ENCODE results near the gene RBM26.

DNA sequence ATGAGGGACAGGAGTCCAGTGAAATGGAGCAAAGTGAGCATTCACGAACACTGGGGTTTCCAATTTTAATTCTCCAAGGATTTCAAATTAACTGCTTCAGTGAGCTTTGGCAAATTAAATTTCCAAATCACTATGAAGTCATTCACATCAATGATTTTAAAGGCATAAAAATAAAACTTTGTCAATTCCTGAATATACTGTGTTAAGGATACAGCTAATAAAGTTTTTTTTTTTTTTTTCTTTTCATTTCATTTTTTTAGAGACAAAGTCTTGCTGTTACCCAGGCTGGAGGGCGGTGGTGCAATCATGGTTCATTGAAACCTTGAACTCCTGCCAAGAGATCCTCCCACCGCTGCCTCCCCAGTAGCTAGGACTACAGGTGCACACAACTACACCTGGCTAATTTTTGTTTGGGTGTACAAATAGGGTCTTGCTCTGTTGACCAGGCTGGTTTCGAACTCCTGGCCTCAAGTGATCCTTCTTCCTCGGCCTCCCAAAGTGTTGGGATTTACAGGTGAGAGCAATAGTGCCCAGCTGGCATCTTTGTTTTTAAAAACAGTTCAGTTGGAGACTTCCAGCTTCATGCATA lies 21.9 kb downstream of the RBM26 start:
- TF ChIP-seq, protein P1, sequence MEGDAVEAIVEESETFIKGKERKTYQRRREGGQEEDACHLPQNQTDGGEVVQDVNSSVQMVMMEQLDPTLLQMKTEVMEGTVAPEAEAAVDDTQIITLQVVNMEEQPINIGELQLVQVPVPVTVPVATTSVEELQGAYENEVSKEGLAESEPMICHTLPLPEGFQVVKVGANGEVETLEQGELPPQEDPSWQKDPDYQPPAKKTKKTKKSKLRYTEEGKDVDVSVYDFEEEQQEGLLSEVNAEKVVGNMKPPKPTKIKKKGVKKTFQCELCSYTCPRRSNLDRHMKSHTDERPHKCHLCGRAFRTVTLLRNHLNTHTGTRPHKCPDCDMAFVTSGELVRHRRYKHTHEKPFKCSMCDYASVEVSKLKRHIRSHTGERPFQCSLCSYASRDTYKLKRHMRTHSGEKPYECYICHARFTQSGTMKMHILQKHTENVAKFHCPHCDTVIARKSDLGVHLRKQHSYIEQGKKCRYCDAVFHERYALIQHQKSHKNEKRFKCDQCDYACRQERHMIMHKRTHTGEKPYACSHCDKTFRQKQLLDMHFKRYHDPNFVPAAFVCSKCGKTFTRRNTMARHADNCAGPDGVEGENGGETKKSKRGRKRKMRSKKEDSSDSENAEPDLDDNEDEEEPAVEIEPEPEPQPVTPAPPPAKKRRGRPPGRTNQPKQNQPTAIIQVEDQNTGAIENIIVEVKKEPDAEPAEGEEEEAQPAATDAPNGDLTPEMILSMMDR (IDR thresholded peaks at IDR 0.05): no peak
- TF ChIP-seq EZH2phosphoT487 (IDR thresholded peaks at IDR 0.05; ENCODE audit: borderline replicate concordance, low read depth) (no peak), CHD2 (IDR thresholded peaks at IDR 0.05; ENCODE audit: low read length, partially characterized antibody) (no peak), GABPA (IDR thresholded peaks at IDR 0.05; ENCODE audit: low read depth) (no peak), RAD21 (IDR thresholded peaks at IDR 0.05; ENCODE audit: low read length) (no peak), FOXM1 (IDR thresholded peaks at IDR 0.05; ENCODE audit: low read depth) (no peak), SIN3A (IDR thresholded peaks at IDR 0.05; ENCODE audit: borderline replicate concordance, low read depth, low read length) (no peak), NRF1 (IDR thresholded peaks at IDR 0.05; ENCODE audit: low read depth, low read length) (no peak), POLR2AphosphoS5 (IDR thresholded peaks at IDR 0.05; ENCODE audit: low read depth, low read length) (no peak)
- TF ChIP-seq, protein P2, sequence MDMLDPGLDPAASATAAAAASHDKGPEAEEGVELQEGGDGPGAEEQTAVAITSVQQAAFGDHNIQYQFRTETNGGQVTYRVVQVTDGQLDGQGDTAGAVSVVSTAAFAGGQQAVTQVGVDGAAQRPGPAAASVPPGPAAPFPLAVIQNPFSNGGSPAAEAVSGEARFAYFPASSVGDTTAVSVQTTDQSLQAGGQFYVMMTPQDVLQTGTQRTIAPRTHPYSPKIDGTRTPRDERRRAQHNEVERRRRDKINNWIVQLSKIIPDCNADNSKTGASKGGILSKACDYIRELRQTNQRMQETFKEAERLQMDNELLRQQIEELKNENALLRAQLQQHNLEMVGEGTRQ (IDR thresholded peaks at IDR 0.05; ENCODE audit: borderline replicate concordance, low read depth, low read length): no peak

Data from SK-N-SH (cell line).